Astrocyte (in vitro differentiated cells and primary cell): ENCODE measurements around the gene MET.

Experiments used
- EZH2 ChIP-seq: IDR thresholded peaks from 2 replicates; pipeline ENCODE4 v1.6.1; 2012; ENCODE audit warnings: mild to moderate bottlenecking, low read length, inconsistent platforms; ENCODE audit not compliant: insufficient read depth
- TF ChIP-seq, protein P1 (sequence below): IDR thresholded peaks from 2 replicates; pipeline ENCODE4 v1.5.1; 2011; ENCODE audit warnings: low read depth, mild to moderate bottlenecking, inconsistent platforms, low read length, moderate library complexity; ENCODE audit not compliant: insufficient read depth

DNA sequence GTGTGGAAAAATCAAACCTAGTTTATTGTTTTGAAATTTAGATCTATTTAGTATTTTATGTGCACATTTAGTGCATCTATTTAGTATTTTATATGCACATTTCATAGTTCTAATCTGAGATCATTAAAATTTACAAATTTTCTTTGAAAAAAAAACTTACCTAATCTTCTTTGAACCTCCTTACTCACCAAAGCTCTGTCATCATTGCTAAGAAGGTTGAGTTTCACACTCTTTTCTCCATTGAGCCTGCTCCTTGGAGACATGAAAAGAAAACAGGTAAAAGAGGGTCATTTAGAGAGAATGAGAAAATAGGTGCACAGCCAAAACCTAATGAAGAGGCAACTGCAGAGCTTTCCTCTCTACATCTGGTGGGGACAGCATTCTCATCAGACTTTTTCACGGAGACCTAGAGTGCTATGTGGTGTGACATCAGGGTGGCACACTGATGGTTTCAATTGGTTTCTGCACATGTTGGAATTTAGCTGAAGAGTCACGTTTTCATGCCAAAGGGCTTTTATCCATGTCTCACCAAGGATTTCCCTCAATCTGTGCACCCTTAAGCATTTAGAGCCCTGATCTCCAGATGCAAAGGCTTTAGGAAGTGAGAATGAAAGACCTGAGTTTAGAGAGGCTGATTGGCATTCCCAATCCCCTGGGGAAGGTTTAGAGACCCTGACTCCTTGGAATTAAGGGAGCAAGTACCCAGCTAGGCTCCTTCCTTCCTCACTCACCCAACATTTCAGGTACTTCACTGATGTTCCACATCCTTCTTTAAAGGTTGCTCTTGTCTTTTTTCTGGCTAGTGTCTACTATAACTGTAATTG lies 101.1 kb downstream of the MET start:
- TF ChIP-seq, protein P1, sequence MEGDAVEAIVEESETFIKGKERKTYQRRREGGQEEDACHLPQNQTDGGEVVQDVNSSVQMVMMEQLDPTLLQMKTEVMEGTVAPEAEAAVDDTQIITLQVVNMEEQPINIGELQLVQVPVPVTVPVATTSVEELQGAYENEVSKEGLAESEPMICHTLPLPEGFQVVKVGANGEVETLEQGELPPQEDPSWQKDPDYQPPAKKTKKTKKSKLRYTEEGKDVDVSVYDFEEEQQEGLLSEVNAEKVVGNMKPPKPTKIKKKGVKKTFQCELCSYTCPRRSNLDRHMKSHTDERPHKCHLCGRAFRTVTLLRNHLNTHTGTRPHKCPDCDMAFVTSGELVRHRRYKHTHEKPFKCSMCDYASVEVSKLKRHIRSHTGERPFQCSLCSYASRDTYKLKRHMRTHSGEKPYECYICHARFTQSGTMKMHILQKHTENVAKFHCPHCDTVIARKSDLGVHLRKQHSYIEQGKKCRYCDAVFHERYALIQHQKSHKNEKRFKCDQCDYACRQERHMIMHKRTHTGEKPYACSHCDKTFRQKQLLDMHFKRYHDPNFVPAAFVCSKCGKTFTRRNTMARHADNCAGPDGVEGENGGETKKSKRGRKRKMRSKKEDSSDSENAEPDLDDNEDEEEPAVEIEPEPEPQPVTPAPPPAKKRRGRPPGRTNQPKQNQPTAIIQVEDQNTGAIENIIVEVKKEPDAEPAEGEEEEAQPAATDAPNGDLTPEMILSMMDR = no peak
- no peak for TF ChIP-seq EZH2
